Measurements from ENCODE around the gene IFT81.

DNA sequence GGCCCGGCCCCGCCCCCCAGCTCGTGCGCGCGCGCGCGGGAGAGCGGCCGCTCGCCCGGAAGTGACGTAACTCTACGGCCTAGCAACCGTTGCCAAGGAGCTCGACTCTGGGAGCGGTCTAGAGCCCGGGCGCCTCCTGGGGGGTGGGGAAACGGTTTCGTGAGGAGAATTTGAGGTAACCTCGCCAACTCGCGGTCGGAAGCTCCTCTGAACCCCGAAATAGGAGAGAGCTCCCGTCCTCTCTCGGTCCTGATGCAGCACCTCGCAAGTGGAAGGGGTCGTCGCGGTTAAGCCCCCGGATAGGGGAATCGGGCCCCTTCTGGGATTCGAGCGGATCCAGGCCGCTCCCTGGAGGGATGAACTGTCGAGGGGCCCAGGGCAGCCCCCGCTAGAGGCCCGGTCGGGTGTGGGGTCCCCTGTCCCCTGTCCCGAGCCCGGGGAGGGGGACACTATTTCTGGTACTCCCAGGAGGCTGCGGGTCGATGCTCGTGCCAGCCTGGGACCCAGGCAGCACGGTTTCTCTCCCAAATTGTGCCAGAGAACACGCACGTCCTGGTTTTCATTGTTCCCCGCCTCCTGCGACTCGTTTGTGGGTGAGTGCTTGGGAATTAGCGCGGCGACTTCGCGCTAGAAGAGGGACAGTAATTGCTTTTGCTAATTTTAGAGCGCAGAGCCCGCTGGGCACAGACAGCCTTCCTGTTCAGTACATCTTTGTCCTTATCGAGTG, at the start of gene IFT81:
- TF ChIP-seq, protein P1, sequence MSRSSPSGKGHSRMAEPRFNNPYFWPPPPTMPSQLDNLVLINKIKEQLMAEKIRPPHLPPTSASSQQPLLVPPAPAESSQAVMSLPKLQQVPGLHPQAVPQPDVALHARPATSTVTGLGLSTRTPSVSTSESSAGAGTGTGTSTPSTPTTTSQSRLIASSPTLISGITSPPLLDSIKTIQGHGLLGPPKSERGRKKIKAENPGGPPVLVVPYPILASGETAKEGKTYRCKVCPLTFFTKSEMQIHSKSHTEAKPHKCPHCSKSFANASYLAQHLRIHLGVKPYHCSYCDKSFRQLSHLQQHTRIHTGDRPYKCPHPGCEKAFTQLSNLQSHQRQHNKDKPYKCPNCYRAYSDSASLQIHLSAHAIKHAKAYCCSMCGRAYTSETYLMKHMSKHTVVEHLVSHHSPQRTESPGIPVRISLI (tag by site-specific recombination; IDR thresholded peaks at IDR 0.05): no peak
- TF ChIP-seq, protein P2, sequence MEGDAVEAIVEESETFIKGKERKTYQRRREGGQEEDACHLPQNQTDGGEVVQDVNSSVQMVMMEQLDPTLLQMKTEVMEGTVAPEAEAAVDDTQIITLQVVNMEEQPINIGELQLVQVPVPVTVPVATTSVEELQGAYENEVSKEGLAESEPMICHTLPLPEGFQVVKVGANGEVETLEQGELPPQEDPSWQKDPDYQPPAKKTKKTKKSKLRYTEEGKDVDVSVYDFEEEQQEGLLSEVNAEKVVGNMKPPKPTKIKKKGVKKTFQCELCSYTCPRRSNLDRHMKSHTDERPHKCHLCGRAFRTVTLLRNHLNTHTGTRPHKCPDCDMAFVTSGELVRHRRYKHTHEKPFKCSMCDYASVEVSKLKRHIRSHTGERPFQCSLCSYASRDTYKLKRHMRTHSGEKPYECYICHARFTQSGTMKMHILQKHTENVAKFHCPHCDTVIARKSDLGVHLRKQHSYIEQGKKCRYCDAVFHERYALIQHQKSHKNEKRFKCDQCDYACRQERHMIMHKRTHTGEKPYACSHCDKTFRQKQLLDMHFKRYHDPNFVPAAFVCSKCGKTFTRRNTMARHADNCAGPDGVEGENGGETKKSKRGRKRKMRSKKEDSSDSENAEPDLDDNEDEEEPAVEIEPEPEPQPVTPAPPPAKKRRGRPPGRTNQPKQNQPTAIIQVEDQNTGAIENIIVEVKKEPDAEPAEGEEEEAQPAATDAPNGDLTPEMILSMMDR (tag by site-specific recombination; IDR thresholded peaks at IDR 0.05): no peak
